Psoas muscle (tissue), 8 donors: Measurements from ENCODE around the gene KLHL4. TPM values are rescaled to one million over a fixed set of nuclear protein-coding genes. Genes with fewer than 3 reads are reported as not detected.

ENCODE experiments used
- ATAC-seq, 4 donors: fragments of 200-7000 bp; cut with Tn5 transposase; one replicate each; pipeline ENCODE4 v1.9.1; 2020; ENCODE audit warnings: moderate library complexity in 3 of 4, mild to moderate bottlenecking in 2 of 4
- DNase-seq, 2 donors: peaks; one replicate each; pipeline ENCODE4 v3.0.0-alpha.2; 2020
- H3K27ac ChIP-seq: fragments of 200-600 bp; one replicate; pipeline ENCODE4 v1.8.0; 2022
- H3K27me3 ChIP-seq, 3 donors: fragments of 200-600 bp in 1 of 3; one replicate each; pipeline versions ENCODE4 v1.6.1 to v1.8.0; 2013 to 2022; ENCODE audit warnings: low read length in 2 of 3, mild to moderate bottlenecking in 2 of 3, moderate library complexity in 1 of 3; ENCODE audit not compliant: insufficient read depth in 3 of 3
- H3K36me3 ChIP-seq, 2 donors: fragments of 200-600 bp in 1 of 2; one replicate each; pipeline versions ENCODE4 v1.6.1 to v1.8.0; 2013 to 2022; ENCODE audit warnings: low read depth in 1 of 2, mild to moderate bottlenecking in 1 of 2, moderate library complexity in 1 of 2; ENCODE audit not compliant: insufficient read depth in 1 of 2
- H3K4me1 ChIP-seq: fragments of 200-600 bp; one replicate; pipeline ENCODE4 v1.8.0; 2022
- H3K4me3 ChIP-seq: fragments of 200-600 bp; one replicate; pipeline ENCODE4 v1.8.0; 2022; ENCODE audit warnings: mild to moderate bottlenecking
- H3K9me3 ChIP-seq: fragments of 200-600 bp; one replicate; pipeline ENCODE4 v1.8.0; 2022
- WGBS, 3 donors: extraction: QIAGEN DNeasy Blood & Tissue Kit; methylation state at CpG; one replicate each; pipeline versions ENCODE4 v1.1.6 to v1.1.7; 2013; 5-methylcytosine and 5-hydroxymethylcytosine counted together
- intact Hi-C, 2 donors: fragments of 100-400 bp; cut with DNase I; formaldehyde crosslinking; loops; one replicate each; pipeline versions ENCODE4 v1.11.0 to v1.14.2; 2022
- polyA plus RNA-seq, 3 donors: library from polyadenylated mRNA; stranded (reverse); fragments of 200-250 nt; gene quantifications; one replicate each; pipeline ENCODE4 v1.2.3, GENCODE V29; 2013
- total RNA-seq, 4 donors: library from RNA; stranded (reverse); fragmentation: NEBNext Ultra II Directional in 2 of 4; extraction: Animal tissue kit (Norgen Biotek cat#: 25700) in 2 of 4; gene quantifications; one replicate each; pipeline versions ENCODE4 v1.2.1 to v1.2.4, GENCODE V29; 2021 to 2023
- TF ChIP-seq, protein P1 (sequence below): fragments of 200-600 bp; IDR thresholded peaks from one replicate; pipeline ENCODE4 v1.8.0; 2022; ENCODE audit warnings: antibody characterized with exemption
- donor health status: healthy with polysubstance abuse.
- donor health status: DM: no; HTN: no; CAD: no; lungs with moderate emphysema.
- donor health status: Bipolar disorder and iron deficiency.
- donor health status: healthy.
- donor health status: DM: yes; HTN: yes; CAD: no.
- donor health status: DM: no; HTN: no; CAD: no.
- donor health status: DM: no; HTN: no; CAD: no.
- donor health status: DM: yes; HTN: yes; CAD: no.

The KLHL4 gene
- total and polyA plus RNA-seq, 7 donors = 0.03 to 1.4 (median 0.22) TPM

- no peak overlapping the region for H3K4me3 ChIP-seq
- no peaks in the 10 kb centered on the region for H3K36me3 ChIP-seq
- H3K9me3 ChIP-seq = no peaks in the 10 kb centered on the region
- DNase-seq (no peak), ATAC-seq (no peak)
- intact Hi-C loops = no loop called here
- peaks cover 0 to 11% (median 0%) of the 10 kb centered on the region in 3 donors for H3K27me3 ChIP-seq
- H3K4me1 ChIP-seq = no peaks in the 10 kb centered on the region
- WGBS, 3 donors = 35 to 48% (median 37%) methylated on average over 1 of the region's 1 CpG
- no peak overlapping the region for H3K27ac ChIP-seq
- TF ChIP-seq, protein P1, sequence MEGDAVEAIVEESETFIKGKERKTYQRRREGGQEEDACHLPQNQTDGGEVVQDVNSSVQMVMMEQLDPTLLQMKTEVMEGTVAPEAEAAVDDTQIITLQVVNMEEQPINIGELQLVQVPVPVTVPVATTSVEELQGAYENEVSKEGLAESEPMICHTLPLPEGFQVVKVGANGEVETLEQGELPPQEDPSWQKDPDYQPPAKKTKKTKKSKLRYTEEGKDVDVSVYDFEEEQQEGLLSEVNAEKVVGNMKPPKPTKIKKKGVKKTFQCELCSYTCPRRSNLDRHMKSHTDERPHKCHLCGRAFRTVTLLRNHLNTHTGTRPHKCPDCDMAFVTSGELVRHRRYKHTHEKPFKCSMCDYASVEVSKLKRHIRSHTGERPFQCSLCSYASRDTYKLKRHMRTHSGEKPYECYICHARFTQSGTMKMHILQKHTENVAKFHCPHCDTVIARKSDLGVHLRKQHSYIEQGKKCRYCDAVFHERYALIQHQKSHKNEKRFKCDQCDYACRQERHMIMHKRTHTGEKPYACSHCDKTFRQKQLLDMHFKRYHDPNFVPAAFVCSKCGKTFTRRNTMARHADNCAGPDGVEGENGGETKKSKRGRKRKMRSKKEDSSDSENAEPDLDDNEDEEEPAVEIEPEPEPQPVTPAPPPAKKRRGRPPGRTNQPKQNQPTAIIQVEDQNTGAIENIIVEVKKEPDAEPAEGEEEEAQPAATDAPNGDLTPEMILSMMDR = no peak
Measured at GRCh38 chrX:87515836-87516235, 1.8 kb upstream of the KLHL4 start.

DNA sequence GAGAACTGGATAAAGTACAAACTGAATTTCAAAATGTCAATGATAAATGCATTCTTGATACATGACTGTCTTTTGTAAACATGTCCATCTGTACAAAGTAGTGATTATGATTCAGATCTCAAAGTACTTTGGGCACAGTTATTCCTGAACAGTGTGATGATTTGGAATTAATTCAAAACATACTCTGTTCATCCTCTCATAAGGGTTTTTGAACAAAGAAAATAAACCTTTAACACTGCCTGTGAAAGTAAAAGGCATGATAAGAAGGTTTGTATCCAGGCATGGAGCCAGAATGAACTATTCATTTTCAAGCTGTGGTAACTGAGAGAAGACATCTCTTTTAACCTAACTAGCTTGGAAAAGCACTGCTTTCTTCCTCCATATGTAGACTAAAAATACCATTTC, 883 bp upstream of the KLHL4 start:
- no peak overlapping the region for H3K4me3 ChIP-seq
- H3K9me3 ChIP-seq = no peaks in the 10 kb centered on the region
- H3K36me3 ChIP-seq = no peaks in the 10 kb centered on the region
- TF ChIP-seq, protein P1 = no peak
- ATAC-seq (no peak), DNase-seq (no peak)
- H3K27ac ChIP-seq = no peak overlapping the region
- intact Hi-C loops = no loop called here
- peaks cover 0 to 8% (median 0%) of the 10 kb centered on the region in 3 donors for H3K27me3 ChIP-seq
- H3K4me1 ChIP-seq = no peaks in the 10 kb centered on the region

DNA sequence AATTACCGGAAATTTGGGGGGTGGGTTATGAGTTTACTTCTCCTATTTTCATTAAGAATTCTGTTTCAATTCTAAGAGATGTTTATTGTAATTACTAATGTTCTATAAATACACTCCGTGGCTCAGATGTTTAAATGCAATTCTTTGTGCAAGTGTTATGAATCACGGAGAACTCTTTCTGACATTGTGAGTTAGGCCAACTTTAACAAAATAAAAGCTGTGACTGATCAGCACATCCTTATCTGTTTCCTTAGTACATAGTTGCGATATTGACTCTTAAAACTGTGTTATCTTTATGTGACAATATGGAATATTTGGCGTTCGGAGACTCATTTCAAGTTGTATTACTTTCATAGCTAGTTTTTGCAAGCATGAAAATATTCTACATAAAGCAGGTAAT, 902 bp downstream of the KLHL4 start:
- DNase-seq (no peak), ATAC-seq (no peak)
- WGBS, 3 donors = 15 to 42% (median 21%) methylated on average over 6 of the region's 6 CpGs
- TF ChIP-seq, protein P1 = no peak
- intact Hi-C loops = no loop called here
- Histone ChIP-seq H3K9me3 (no peaks in the 10 kb centered on the region), H3K36me3 (no peaks in the 10 kb centered on the region), H3K27me3 (peaks cover 0 to 8% (median 0%) of the 10 kb centered on the region in 3 donors), H3K27ac (no peak overlapping the region), H3K4me1 (no peaks in the 10 kb centered on the region), H3K4me3 (peak overlapping the region; percentile 37)

DNA sequence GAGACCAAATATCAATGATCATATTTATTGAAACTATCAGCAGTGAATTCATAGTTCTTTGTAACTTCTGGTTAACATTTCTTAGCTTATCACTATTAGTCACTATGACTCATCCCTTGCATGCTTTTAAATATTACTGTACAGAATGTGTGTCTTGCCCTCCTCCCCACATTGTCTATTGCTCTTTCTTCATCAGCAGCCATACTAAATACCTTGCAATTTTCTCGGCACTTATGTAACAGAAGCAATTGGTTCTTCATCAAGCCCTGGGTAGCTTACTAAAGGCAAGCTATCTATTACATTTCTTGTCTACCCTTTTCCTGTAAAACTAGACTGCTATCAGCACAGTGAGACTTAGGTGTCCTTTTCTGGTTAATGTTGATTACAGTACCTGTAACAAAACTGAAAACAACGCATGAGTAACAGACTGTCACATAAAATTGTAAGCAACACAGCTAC, 8.2 kb downstream of the KLHL4 start:
- TF ChIP-seq, protein P1 = no peak
- no peak for ATAC-seq
- Histone ChIP-seq H3K27me3 (no peaks in the 10 kb centered on the region), H3K4me1 (no peaks in the 10 kb centered on the region), H3K9me3 (no peaks in the 10 kb centered on the region), H3K4me3 (no peak overlapping the region), H3K36me3 (no peaks in the 10 kb centered on the region), H3K27ac (no peak overlapping the region)
- intact Hi-C loops = no loop called here
- WGBS, 3 donors = 77 to 87% (median 77%) methylated on average over 2 of the region's 2 CpGs
- DNase-seq = no peak

GRCh38 chrX:87526281-87526680, 8.7 kb downstream of the KLHL4 start:
- H3K4me3 ChIP-seq = no peak overlapping the region
- no peak overlapping the region for H3K27ac ChIP-seq
- H3K36me3 ChIP-seq = no peaks in the 10 kb centered on the region
- intact Hi-C loops = no loop called here
- DNase-seq (no peak), ATAC-seq (no peak)
- TF ChIP-seq, protein P1 = no peak
- H3K27me3 ChIP-seq = no peaks in the 10 kb centered on the region
- no peaks in the 10 kb centered on the region for H3K4me1 ChIP-seq
- no peaks in the 10 kb centered on the region for H3K9me3 ChIP-seq
- 81 to 92% (median 87%) methylated on average over 2 of the region's 2 CpGs for WGBS, 3 donors
